ENCODE results near the gene RBM15B. TPM values are rescaled to one million over a fixed set of nuclear protein-coding genes. Genes with fewer than 3 reads are reported as not detected.
A peak's percentile ranks its signal among the peaks of the same experiment; 100 is the strongest.

Gene RBM15B
- total and polyA plus RNA-seq, 9 of the 15 experiments (the other 6 are each of a cell fraction or from before 2014, with no cell fraction given), result 1.8 to 21.0 (median 10.5) TPM

- TF ChIP-seq FOXA3 (CRISPR knock-in tag; conservative IDR thresholded peaks at IDR 0.05 in 1 of 2, IDR thresholded peaks at IDR 0.05 in 1 of 2) (no peak), ESRRA (IDR thresholded peaks at IDR 0.05; ENCODE audit: borderline replicate concordance, low read depth) (no peak), SIN3A (IDR thresholded peaks at IDR 0.05; ENCODE audit: borderline replicate concordance in 2 of 2, control insufficient read depth in 1 of 2, low read depth in 2 of 2, low read length in 2 of 2) (no peak), SMC3 (conservative IDR thresholded peaks at IDR 0.05; ENCODE audit: insufficient read depth, low read depth, low read length) (0 out of 2 replicates have a peak, but pooled peaks have one; percentile 9), VEZF1 (CRISPR knock-in tag; IDR thresholded peaks at IDR 0.05) (peak; percentile 71), ZBTB7A (IDR thresholded peaks at IDR 0.05; ENCODE audit: borderline replicate concordance, control insufficient read depth, low read depth, low read length) (peak; percentile 72), GABPA (tag; conservative IDR thresholded peaks at IDR 0.05; ENCODE audit: low read depth) (no peak), RB1 (IDR thresholded peaks at IDR 0.05; ENCODE audit: low read depth) (peak; percentile 33; the same call in 1 of the 2 replicates), MBD1 (CRISPR knock-in tag; IDR thresholded peaks at IDR 0.05) (no peak), E2F5 (CRISPR knock-in tag; IDR thresholded peaks at IDR 0.05) (no peak), POLR2AphosphoS2 (IDR thresholded peaks at IDR 0.05; ENCODE audit: low read length) (peak; percentile 63; the same call in 1 of the 2 replicates), ZNF764 (CRISPR knock-in tag; IDR thresholded peaks at IDR 0.05; ENCODE audit: low read depth) (no peak), SIX5 (IDR thresholded peaks at IDR 0.05; ENCODE audit: borderline replicate concordance in 1 of 2, insufficient read depth in 1 of 2, low read depth in 1 of 2, low read length in 2 of 2) (no peak), RAD21 (CRISPR knock-in tag; conservative IDR thresholded peaks at IDR 0.05 in 1 of 2, IDR thresholded peaks at IDR 0.05 in 1 of 2) (peak; percentile 30 to 45; a peak in 3 of 4 replicates), ZNF277 (CRISPR knock-in tag; IDR thresholded peaks at IDR 0.05; ENCODE audit: borderline replicate concordance) (no peak), FOXK1 (CRISPR knock-in tag; IDR thresholded peaks at IDR 0.05; ENCODE audit: borderline replicate concordance) (no peak), ZNF444 (CRISPR knock-in tag; IDR thresholded peaks at IDR 0.05) (no peak), ZKSCAN8 (CRISPR knock-in tag; IDR thresholded peaks at IDR 0.05) (no peak), MAZ (CRISPR knock-in tag; conservative IDR thresholded peaks at IDR 0.05 in 1 of 2, IDR thresholded peaks at IDR 0.05 in 1 of 2) (peak; percentile 17 to 44; a peak in 1 of 4 replicates), CTBP1 (IDR thresholded peaks at IDR 0.05; ENCODE audit: borderline replicate concordance) (peak; percentile 54; the same call in 1 of the 2 replicates)
Observed at GRCh38 chr3:51389423-51390183, 1.5 kb upstream of the RBM15B start (continued).

All from K562 (cell line).